ENCODE data around the gene NFKBIL1. TPM values are rescaled to one million over a fixed set of nuclear protein-coding genes. Genes with fewer than 3 reads are reported as not detected.

The NFKBIL1 gene
- total RNA-seq, 1 donor from 2014 or later: 14.2 TPM

GRCh38 chr6:31531771-31532643 lies 15.4 kb upstream of the NFKBIL1 start:
- H3K4me1 ChIP-seq: no peaks in the 10 kb centered on the region
- DNase-seq (ENCODE audit: extremely low spot score in 2 of 2): no peak
- H3K9me3 ChIP-seq: no peaks in the 10 kb centered on the region
- TF ChIP-seq POLR2AphosphoS5 (IDR thresholded peaks at IDR 0.05; ENCODE audit: insufficient read depth in 1 of 2, low read depth in 1 of 2) (no peak), CTCF (IDR thresholded peaks at IDR 0.05) (no peak), POLR2A (IDR thresholded peaks at IDR 0.05) (no peak)
- no peak overlapping the region for H3K4me3 ChIP-seq
- peaks cover 0 to 73% of the 10 kb centered on the region in 2 donors for H3K36me3 ChIP-seq
- intact Hi-C loops (cut with DNase I): no loop called here
- no peak overlapping the region for H3K27ac ChIP-seq
- H3K27me3 ChIP-seq: no peaks in the 10 kb centered on the region

- TF ChIP-seq POLR2AphosphoS5 (IDR thresholded peaks at IDR 0.05; ENCODE audit: insufficient read depth in 1 of 2, low read depth in 1 of 2) (no peak), POLR2A (IDR thresholded peaks at IDR 0.05) (no peak), CTCF (IDR thresholded peaks at IDR 0.05) (no peak)
- no peak for DNase-seq (ENCODE audit: extremely low spot score in 2 of 2)
- Histone ChIP-seq H3K4me1 (no peaks in the 10 kb centered on the region), H3K27me3 (no peaks in the 10 kb centered on the region), H3K4me3 (no peak overlapping the region), H3K36me3 (peaks cover 0 to 82% of the 10 kb centered on the region in 2 donors), H3K9me3 (no peaks in the 10 kb centered on the region), H3K27ac (no peak overlapping the region)
- intact Hi-C loops (cut with DNase I): no loop called here
Observed at GRCh38 chr6:31532644-31533454, 14.6 kb upstream of the NFKBIL1 start.

- peaks cover 0 to 88% of the 10 kb centered on the region in 2 donors for H3K36me3 ChIP-seq
- no peak overlapping the region for H3K27ac ChIP-seq
- intact Hi-C loops (cut with DNase I): no loop called here
- H3K4me3 ChIP-seq: no peak overlapping the region
- H3K9me3 ChIP-seq: no peaks in the 10 kb centered on the region
- TF ChIP-seq CTCF (IDR thresholded peaks at IDR 0.05) (no peak), POLR2A (IDR thresholded peaks at IDR 0.05) (no peak), POLR2AphosphoS5 (IDR thresholded peaks at IDR 0.05; ENCODE audit: insufficient read depth in 1 of 2, low read depth in 1 of 2) (no peak)
- no peaks in the 10 kb centered on the region for H3K27me3 ChIP-seq
- DNase-seq (ENCODE audit: extremely low spot score in 2 of 2): no peak
- H3K4me1 ChIP-seq: peaks cover 5% of the 10 kb centered on the region
Observed at GRCh38 chr6:31533455-31533841, 14.0 kb upstream of the NFKBIL1 start.

- no peak for DNase-seq (ENCODE audit: extremely low spot score in 2 of 2)
- H3K9me3 ChIP-seq: no peaks in the 10 kb centered on the region
- H3K36me3 ChIP-seq: peaks cover 0 to 93% of the 10 kb centered on the region in 2 donors
- H3K27me3 ChIP-seq: no peaks in the 10 kb centered on the region
- TF ChIP-seq POLR2A (IDR thresholded peaks at IDR 0.05) (no peak), CTCF (IDR thresholded peaks at IDR 0.05) (no peak), POLR2AphosphoS5 (IDR thresholded peaks at IDR 0.05; ENCODE audit: insufficient read depth in 1 of 2, low read depth in 1 of 2) (no peak)
- no peak overlapping the region for H3K27ac ChIP-seq
- H3K4me1 ChIP-seq: peaks cover 10% of the 10 kb centered on the region
- no peak overlapping the region for H3K4me3 ChIP-seq
- intact Hi-C loops (cut with DNase I): no loop called here
Observed at GRCh38 chr6:31534011-31534410, 13.4 kb upstream of the NFKBIL1 start.
